Measurements from ENCODE around the gene ZFYVE9. TPM values are rescaled to one million over a fixed set of nuclear protein-coding genes. Genes with fewer than 3 reads are reported as not detected.

ZFYVE9 gene
- total RNA-seq, 1 experiment from 2014 or later, result 18.0 TPM

DNA sequence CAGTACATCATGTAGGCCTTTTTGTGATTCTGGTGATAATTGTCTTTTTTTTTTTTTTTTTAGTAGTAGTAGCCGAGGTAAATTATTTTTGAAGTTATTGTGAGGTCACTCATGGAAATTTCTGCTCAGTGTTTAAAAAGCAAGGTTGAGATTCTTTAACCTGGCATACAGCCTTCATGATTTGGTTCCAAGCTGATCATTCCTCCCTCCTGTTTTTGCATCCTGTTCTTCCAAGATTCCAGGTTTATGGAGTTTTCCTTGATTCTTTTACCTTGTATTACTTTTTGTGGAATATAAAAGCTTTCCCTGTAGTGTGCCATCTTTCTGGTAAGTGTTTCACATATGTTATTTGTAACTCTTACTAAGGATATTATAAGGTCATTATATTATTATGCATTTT lies 9.1 kb downstream of the ZFYVE9 start:
- H3K4me1 ChIP-seq (ENCODE audit: control insufficient read depth, insufficient read depth, low read length), result no peaks in the 10 kb centered on the region; the same call in 1 of the 2 replicates
- no peaks in the 10 kb centered on the region for H3K27me3 ChIP-seq (ENCODE audit: control insufficient read depth, insufficient read depth, low read length)
- no peaks in the 10 kb centered on the region for H3K9me3 ChIP-seq (ENCODE audit: control insufficient read depth, insufficient read depth, low read depth, low read length)
- H3K4me3 ChIP-seq (ENCODE audit: low read depth in 2 of 2, low read length in 2 of 2), result no peak overlapping the region
- in situ Hi-C loops (cut with HindIII; ENCODE audit: low pct_unique_long_range_greater_than_20kb, low sequenced_read_pairs), result no loop called here
- no peak overlapping the region for H3K27ac ChIP-seq (ENCODE audit: low read length)
- POLR2A ChIA-PET, result interaction anchor here (0.6 kb wide), 1 partner anchor 188 kb away, joined by 4 read pairs; no protein-coding TSS in a partner anchor
- DNase-seq (ENCODE audit: low read depth, low spot score) (no peak), ATAC-seq (no peak)
- TF ChIP-seq, protein P1, sequence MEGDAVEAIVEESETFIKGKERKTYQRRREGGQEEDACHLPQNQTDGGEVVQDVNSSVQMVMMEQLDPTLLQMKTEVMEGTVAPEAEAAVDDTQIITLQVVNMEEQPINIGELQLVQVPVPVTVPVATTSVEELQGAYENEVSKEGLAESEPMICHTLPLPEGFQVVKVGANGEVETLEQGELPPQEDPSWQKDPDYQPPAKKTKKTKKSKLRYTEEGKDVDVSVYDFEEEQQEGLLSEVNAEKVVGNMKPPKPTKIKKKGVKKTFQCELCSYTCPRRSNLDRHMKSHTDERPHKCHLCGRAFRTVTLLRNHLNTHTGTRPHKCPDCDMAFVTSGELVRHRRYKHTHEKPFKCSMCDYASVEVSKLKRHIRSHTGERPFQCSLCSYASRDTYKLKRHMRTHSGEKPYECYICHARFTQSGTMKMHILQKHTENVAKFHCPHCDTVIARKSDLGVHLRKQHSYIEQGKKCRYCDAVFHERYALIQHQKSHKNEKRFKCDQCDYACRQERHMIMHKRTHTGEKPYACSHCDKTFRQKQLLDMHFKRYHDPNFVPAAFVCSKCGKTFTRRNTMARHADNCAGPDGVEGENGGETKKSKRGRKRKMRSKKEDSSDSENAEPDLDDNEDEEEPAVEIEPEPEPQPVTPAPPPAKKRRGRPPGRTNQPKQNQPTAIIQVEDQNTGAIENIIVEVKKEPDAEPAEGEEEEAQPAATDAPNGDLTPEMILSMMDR (IDR thresholded peaks at IDR 0.05), result no peak
- TF ChIP-seq TCF7L2 (IDR thresholded peaks at IDR 0.05; ENCODE audit: low read depth, low read length) (no peak), POLR2AphosphoS5 (IDR thresholded peaks at IDR 0.05; ENCODE audit: low read depth, low read length) (no peak)
- TF ChIP-seq, protein P2, sequence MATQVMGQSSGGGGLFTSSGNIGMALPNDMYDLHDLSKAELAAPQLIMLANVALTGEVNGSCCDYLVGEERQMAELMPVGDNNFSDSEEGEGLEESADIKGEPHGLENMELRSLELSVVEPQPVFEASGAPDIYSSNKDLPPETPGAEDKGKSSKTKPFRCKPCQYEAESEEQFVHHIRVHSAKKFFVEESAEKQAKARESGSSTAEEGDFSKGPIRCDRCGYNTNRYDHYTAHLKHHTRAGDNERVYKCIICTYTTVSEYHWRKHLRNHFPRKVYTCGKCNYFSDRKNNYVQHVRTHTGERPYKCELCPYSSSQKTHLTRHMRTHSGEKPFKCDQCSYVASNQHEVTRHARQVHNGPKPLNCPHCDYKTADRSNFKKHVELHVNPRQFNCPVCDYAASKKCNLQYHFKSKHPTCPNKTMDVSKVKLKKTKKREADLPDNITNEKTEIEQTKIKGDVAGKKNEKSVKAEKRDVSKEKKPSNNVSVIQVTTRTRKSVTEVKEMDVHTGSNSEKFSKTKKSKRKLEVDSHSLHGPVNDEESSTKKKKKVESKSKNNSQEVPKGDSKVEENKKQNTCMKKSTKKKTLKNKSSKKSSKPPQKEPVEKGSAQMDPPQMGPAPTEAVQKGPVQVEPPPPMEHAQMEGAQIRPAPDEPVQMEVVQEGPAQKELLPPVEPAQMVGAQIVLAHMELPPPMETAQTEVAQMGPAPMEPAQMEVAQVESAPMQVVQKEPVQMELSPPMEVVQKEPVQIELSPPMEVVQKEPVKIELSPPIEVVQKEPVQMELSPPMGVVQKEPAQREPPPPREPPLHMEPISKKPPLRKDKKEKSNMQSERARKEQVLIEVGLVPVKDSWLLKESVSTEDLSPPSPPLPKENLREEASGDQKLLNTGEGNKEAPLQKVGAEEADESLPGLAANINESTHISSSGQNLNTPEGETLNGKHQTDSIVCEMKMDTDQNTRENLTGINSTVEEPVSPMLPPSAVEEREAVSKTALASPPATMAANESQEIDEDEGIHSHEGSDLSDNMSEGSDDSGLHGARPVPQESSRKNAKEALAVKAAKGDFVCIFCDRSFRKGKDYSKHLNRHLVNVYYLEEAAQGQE (IDR thresholded peaks at IDR 0.05; ENCODE audit: insufficient read depth in 1 of 2, low read depth in 2 of 2, low read length in 1 of 2), result no peak
- H3K36me3 ChIP-seq (ENCODE audit: control insufficient read depth, insufficient read depth, low read length), result no peaks in the 10 kb centered on the region
- CTCF ChIA-PET, result interaction anchor here (0.7 kb wide), 1 partner anchor 26 kb away, joined by 3 read pairs; no protein-coding TSS in a partner anchor
- TSS peak; percentile 63 for BruUV-seq (replicated peaks)
- intact Hi-C loops (cut with micrococcal nuclease; ENCODE audit: unreplicated experiment), result no loop called here

DNA sequence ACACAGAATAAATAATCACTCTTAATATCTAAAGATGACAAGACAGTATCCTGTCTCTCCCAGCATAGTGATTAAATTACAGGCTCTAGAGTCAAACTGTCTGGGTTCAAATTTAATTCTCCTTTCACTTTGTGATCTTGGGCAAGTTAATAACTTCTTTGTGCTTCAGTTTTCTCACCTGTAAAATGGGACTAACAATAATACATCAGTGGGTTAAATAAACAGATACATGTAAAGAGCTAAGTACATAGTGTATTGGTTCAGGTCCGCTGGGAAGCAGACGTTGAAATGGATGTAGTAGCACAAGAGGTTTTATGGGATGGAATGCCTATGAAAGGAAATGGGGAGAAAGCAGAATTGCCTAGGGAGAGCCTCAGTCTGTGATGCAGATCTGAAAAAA lies 10.7 kb downstream of the ZFYVE9 start:
- H3K4me3 ChIP-seq (ENCODE audit: low read depth in 2 of 2, low read length in 2 of 2), result no peak overlapping the region
- DNase-seq (ENCODE audit: low read depth, low spot score) (no peak), ATAC-seq (no peak)
- no peaks in the 10 kb centered on the region for H3K27me3 ChIP-seq (ENCODE audit: control insufficient read depth, insufficient read depth, low read length)
- TF ChIP-seq, protein P2 (IDR thresholded peaks at IDR 0.05; ENCODE audit: insufficient read depth in 1 of 2, low read depth in 2 of 2, low read length in 1 of 2), result no peak
- TF ChIP-seq TCF7L2 (IDR thresholded peaks at IDR 0.05; ENCODE audit: low read depth, low read length), result no peak
- no TSS peak for BruUV-seq (replicated peaks)
- no peaks in the 10 kb centered on the region for H3K36me3 ChIP-seq (ENCODE audit: control insufficient read depth, insufficient read depth, low read length)
- H3K4me1 ChIP-seq (ENCODE audit: control insufficient read depth, insufficient read depth, low read length), result no peaks in the 10 kb centered on the region
- POLR2A ChIA-PET, result interaction anchor here (0.5 kb wide), 1 partner anchor 37 kb away, joined by 9 read pairs; no protein-coding TSS in a partner anchor
- intact Hi-C loops (cut with micrococcal nuclease; ENCODE audit: unreplicated experiment), result no loop called here
- CTCF ChIA-PET, result interaction anchor here (0.6 kb wide), 1 partner anchor 25 kb away, joined by 9 read pairs; no protein-coding TSS in a partner anchor
- no peak overlapping the region for H3K27ac ChIP-seq (ENCODE audit: low read length)
- in situ Hi-C loops (cut with HindIII; ENCODE audit: low pct_unique_long_range_greater_than_20kb, low sequenced_read_pairs), result no loop called here
- no peaks in the 10 kb centered on the region for H3K9me3 ChIP-seq (ENCODE audit: control insufficient read depth, insufficient read depth, low read depth, low read length)
